GM19452 (cell line): Measurements from ENCODE around the gene USP30.
A peak's percentile ranks its signal among the peaks of the same experiment; 100 is the strongest.

Source experiments
- ATAC-seq: cut with Tn5 transposase; IDR thresholded peaks from one replicate; pipeline ENCODE4 v1.9.1; 2021; ENCODE audit not compliant: unreplicated experiment

The USP30 gene

GRCh38 chr12:109097140-109097434, 44.7 kb downstream of the USP30 start:
- no peak for ATAC-seq

GRCh38 chr12:109097435-109098182, 45.2 kb downstream of the USP30 start, which contains the start of gene UNG:
Gene UNG (plus strand): TSS chr12:109097597. CDS start chr12:109097680, 83 bp downstream.
- peak; percentile 80 for ATAC-seq

GRCh38 chr12:109098183-109098604, 45.8 kb downstream of the USP30 start:
- peak; percentile 28 for ATAC-seq

GRCh38 chr12:109098651-109099050, 46.3 kb downstream of the USP30 start:
- no peak for ATAC-seq

- ATAC-seq: no peak
Observed at GRCh38 chr12:109099431-109100020, 47.1 kb downstream of the USP30 start.

GRCh38 chr12:109100741-109101140, 48.4 kb downstream of the USP30 start:
- no peak for ATAC-seq

- no peak for ATAC-seq
Observed at GRCh38 chr12:109102491-109102890, 50.1 kb downstream of the USP30 start.

GRCh38 chr12:109105176-109105575, 52.8 kb downstream of the USP30 start:
- no peak for ATAC-seq

GRCh38 chr12:109109746-109110350, 57.5 kb downstream of the USP30 start:
- no peak for ATAC-seq

GRCh38 chr12:109110988-109111495, 58.7 kb downstream of the USP30 start:
- no peak for ATAC-seq

GRCh38 chr12:109112720-109113465, 60.5 kb downstream of the USP30 start:
- ATAC-seq: no peak

GRCh38 chr12:109113661-109114321, 61.4 kb downstream of the USP30 start:
- no peak for ATAC-seq

- no peak for ATAC-seq
Observed at GRCh38 chr12:109114644-109115043, 62.3 kb downstream of the USP30 start.

GRCh38 chr12:109115404-109115757, 63.0 kb downstream of the USP30 start:
- no peak for ATAC-seq

- no peak for ATAC-seq
Observed at GRCh38 chr12:109115758-109116610, 63.6 kb downstream of the USP30 start, which contains the start of gene ACACB. Gene ACACB (plus strand): TSS chr12:109116587. CDS start chr12:109139406, 22,819 bp downstream.

GRCh38 chr12:109116611-109116949, 64.2 kb downstream of the USP30 start:
- ATAC-seq: no peak

GRCh38 chr12:109120095-109120494, 67.7 kb downstream of the USP30 start:
- ATAC-seq: no peak

GRCh38 chr12:109120557-109120956, 68.2 kb downstream of the USP30 start:
- ATAC-seq: no peak

GRCh38 chr12:109121346-109121880, 69.0 kb downstream of the USP30 start:
- no peak for ATAC-seq
